Activated effector memory CD4-positive, alpha-beta T cell treated with anti-CD3 and anti-CD28 coated beads, Interleukin-2, amount 50 U/mL, for 16 hours (primary cell): ENCODE data around the gene ARSA.

Source experiments
- DNase-seq: peaks from one replicate; pipeline ENCODE4 v3.0.0-alpha.2; 2020

The ARSA gene

DNA sequence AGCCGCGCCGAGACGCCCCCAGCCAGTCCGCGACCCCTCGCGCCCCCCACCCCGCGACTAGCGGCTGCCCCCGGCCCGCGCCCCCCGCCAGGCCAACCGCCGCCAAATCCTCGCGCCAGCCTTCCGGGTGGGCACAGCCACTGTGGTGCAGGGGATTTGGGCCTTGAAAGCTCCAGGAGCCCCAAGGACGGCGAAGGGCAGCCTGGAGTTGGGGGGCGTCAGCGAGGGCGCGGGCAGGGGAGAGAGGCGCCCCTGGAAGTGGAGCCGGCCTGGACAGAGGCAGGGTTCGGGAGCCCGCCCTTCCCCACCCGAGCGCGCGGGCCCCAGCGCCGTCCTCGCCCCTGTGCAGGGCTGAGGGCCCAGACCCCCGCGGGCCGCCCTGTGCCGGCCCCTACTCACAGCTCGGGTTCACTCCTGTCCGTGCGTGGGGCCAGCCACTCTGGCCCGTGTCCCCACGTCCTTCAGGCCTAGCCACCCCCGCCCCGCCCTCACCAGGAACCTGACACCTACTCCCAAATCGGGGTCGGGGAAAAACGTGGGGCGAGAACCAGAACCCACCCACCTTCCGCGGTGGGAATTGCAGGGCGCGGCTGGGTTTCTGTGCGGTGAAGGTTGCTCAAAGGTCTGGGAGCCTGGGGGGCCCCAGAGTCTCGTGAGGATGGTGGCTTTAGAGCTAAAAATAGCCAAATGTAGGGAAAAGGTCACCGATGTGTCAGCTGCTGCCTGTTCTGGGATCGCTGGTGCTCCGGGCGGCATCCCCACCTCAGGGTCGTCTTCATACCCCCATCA is 49.8 kb downstream of the ARSA start, which contains the start of gene CPT1B:
TSS of gene CPT1B (minus strand) at position 441 of the 789 bp plus-strand sequence. CDS start 512 bp downstream, outside the sequence.
- no peak for DNase-seq

DNA sequence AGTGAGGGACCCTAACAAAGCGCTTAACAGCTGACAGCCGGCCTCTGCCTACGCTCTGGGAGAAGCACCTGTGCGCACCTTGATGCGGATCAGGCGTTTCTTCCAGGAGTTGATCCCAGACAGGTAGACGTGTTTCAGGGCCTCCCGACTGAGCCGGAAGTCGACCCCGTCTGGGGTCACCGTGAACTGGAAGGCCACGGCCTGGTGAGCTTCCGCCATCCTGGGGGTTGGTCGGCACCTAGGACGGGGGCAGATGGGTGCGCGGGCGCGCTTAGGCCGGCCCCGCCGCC is 50.3 kb downstream of the ARSA start:
- no peak for DNase-seq

GRCh38 chr22:50576806-50577696 is 50.9 kb downstream of the ARSA start:
- DNase-seq: no peak

DNA sequence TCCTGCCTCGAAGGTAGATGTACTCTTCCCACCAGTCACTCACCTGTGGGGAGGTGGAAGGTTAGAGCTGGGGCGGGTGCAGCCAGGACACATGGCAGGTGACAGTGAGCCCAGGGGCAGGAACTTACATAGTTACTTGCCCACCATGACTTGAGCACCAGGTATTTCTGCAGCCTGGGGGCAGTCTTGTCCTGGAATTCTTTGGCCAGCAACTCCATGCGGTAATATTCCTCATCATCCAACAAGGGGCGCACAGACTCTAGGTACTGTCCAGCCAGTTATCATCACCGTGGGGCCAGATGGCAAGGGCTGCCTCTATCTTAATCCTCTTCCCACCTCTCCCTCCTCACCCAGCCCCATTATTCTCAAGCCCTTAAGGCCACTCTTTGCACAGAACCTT is 51.9 kb downstream of the ARSA start:
- DNase-seq: no peak

- DNase-seq: no peak
These were observed 52.5 kb downstream of the ARSA start for GRCh38 chr22:50575426-50575941.
